HepG2 (cell line): ENCODE results near the gene CBX2. TPM values are rescaled to one million over a fixed set of nuclear protein-coding genes. Genes with fewer than 3 reads are reported as not detected.
A peak's percentile ranks its signal among the peaks of the same experiment; 100 is the strongest.

Source experiments
- CBX2 ChIP-seq, 2 experiments: fragments of 200-600 bp in 1 of 2; sonication (generic); formaldehyde crosslinking in 1 of 2; IDR thresholded peaks; 2 replicates each; pipeline versions ENCODE4 v1.7.0 to v1.8.1; 2018 to 2022; ENCODE audit warnings: low read depth in 2 of 2, low read length in 1 of 2, mild to moderate bottlenecking in 1 of 2, missing genetic modification reagents in 1 of 2
- CREBL2 ChIP-seq: sonication (generic); formaldehyde crosslinking; IDR thresholded peaks from 2 replicates; pipeline ENCODE4 v1.8.1; 2023; ENCODE audit warnings: missing genetic modification reagents, mild to moderate bottlenecking, borderline replicate concordance
- EED ChIP-seq: sonication (generic); formaldehyde crosslinking; IDR thresholded peaks from 2 replicates; pipeline ENCODE4 v1.5.0; 2020; ENCODE audit warnings: mild to moderate bottlenecking, missing genetic modification reagents
- ELK4 ChIP-seq: sonication (generic); formaldehyde crosslinking; IDR thresholded peaks from 2 replicates; pipeline ENCODE4 v1.9.0; 2021; ENCODE audit warnings: missing genetic modification reagents, borderline replicate concordance
- FLYWCH1 ChIP-seq: sonication (generic); formaldehyde crosslinking; IDR thresholded peaks from 2 replicates; pipeline ENCODE4 v1.8.1; 2023; ENCODE audit warnings: mild to moderate bottlenecking, missing genetic modification reagents
- FOXP4 ChIP-seq: sonication (generic); formaldehyde crosslinking; IDR thresholded peaks from 2 replicates; pipeline ENCODE4 v1.4.0; 2020; ENCODE audit warnings: missing genetic modification reagents
- HMG20A ChIP-seq: IDR thresholded peaks from 2 replicates; pipeline ENCODE4 v1.6.1; 2016; ENCODE audit warnings: borderline replicate concordance
- HNF4A ChIP-seq: sonication (generic); formaldehyde crosslinking; IDR thresholded peaks from 2 replicates; pipeline ENCODE4 v1.4.0; 2020; ENCODE audit warnings: missing genetic modification reagents
- IKZF5 ChIP-seq: IDR thresholded peaks from 2 replicates; pipeline ENCODE4 v1.6.1; 2018; ENCODE audit warnings: missing genetic modification reagents, mild to moderate bottlenecking, missing compliant biosample characterization
- KLF9 ChIP-seq: IDR thresholded peaks from 2 replicates; pipeline ENCODE4 v1.6.1; 2016; ENCODE audit warnings: low read depth
- MEF2D ChIP-seq: sonication (generic); formaldehyde crosslinking; IDR thresholded peaks from 2 replicates; pipeline ENCODE4 v1.5.1; 2020; ENCODE audit warnings: mild to moderate bottlenecking, missing genetic modification reagents
- TFDP1 ChIP-seq: IDR thresholded peaks from 2 replicates; pipeline ENCODE4 v1.6.1; 2016; ENCODE audit warnings: missing compliant biosample characterization, missing genetic modification reagents, borderline replicate concordance
- THAP11 ChIP-seq: IDR thresholded peaks from 2 replicates; pipeline ENCODE4 v1.6.1; 2016; ENCODE audit warnings: missing biosample characterization, missing genetic modification reagents
- ZFP1 ChIP-seq: IDR thresholded peaks from 2 replicates; pipeline ENCODE4 v1.6.1; 2016
- ZNF337 ChIP-seq: sonication (generic); formaldehyde crosslinking; IDR thresholded peaks from 2 replicates; pipeline ENCODE4 v1.5.1; 2020; ENCODE audit warnings: missing genetic modification reagents, low read depth, mild to moderate bottlenecking, borderline replicate concordance
- ZNF343 ChIP-seq: sonication (generic); formaldehyde crosslinking; IDR thresholded peaks from 2 replicates; pipeline ENCODE4 v1.4.0; 2020; ENCODE audit warnings: mild to moderate bottlenecking, missing genetic modification reagents
- ZNF460 ChIP-seq: sonication (generic); formaldehyde crosslinking; IDR thresholded peaks from 2 replicates; pipeline ENCODE4 v1.5.1; 2020; ENCODE audit warnings: missing genetic modification reagents, mild to moderate bottlenecking, borderline replicate concordance
- ZNF510 ChIP-seq: sonication (generic); formaldehyde crosslinking; IDR thresholded peaks from 2 replicates; pipeline ENCODE4 v1.4.0; 2020; ENCODE audit warnings: low read depth, mild to moderate bottlenecking, missing genetic modification reagents
- ZNF577 ChIP-seq: sonication (generic); formaldehyde crosslinking; IDR thresholded peaks from 2 replicates; pipeline ENCODE4 v1.4.0; 2020; ENCODE audit warnings: mild to moderate bottlenecking, low read depth, missing genetic modification reagents, borderline replicate concordance
- ZNF770 ChIP-seq: sonication (generic); formaldehyde crosslinking; IDR thresholded peaks from 2 replicates; pipeline ENCODE4 v1.5.0; 2020; ENCODE audit warnings: mild to moderate bottlenecking, missing genetic modification reagents
- polyA plus RNA-seq, 8 experiments: library from polyadenylated mRNA; depleted of rRNA in 3 of 8; stranded (reverse) in 7 of 8; unstranded in 1 of 8; fragments of >200 nt; fragmentation: Illumina TruSeq in 4 of 8; extraction: Trizol in 4 of 8; gene quantifications; 2 replicates each; pipeline versions ENCODE4 v1.2.1 to v1.2.3, GENCODE V29; 2011 to 2016; ENCODE audit warnings: low read depth in 4 of 8, missing spikeins in 1 of 8, mixed read lengths in 1 of 8; ENCODE audit not compliant: insufficient read depth in 1 of 8
- total RNA-seq, 5 experiments: library from RNA; depleted of rRNA; stranded (reverse); fragments of >200 nt; fragmentation: Illumina TruSeq; extraction: Trizol; gene quantifications; 2 replicates each; pipeline ENCODE4 v1.2.3, GENCODE V29; 2016; ENCODE audit warnings: low read depth in 1 of 5

The CBX2 gene
- total and polyA plus RNA-seq, 2 of the 13 experiments (the other 11 are each of a cell fraction or from before 2014, with no cell fraction given), result 14.5 to 31.1 TPM

GRCh38 chr17:79808763-79809529 is 31.0 kb downstream of the CBX2 start (continued):
- no peak for TF ChIP-seq ZNF770 (CRISPR knock-in tag)
- no peak for TF ChIP-seq ELK4 (CRISPR knock-in tag)
- TF ChIP-seq ZNF337, result no peak
- TF ChIP-seq TFDP1 (CRISPR knock-in tag), result peak; percentile 35; the same call in 1 of the 2 replicates
- no peak; the same call in 1 of the 2 replicates for TF ChIP-seq IKZF5 (CRISPR knock-in tag)
- TF ChIP-seq CBX2 (IDR thresholded peaks at IDR 0.05; ENCODE audit: low read depth, low read length), result 0 out of 2 replicates have a peak, but pooled peaks have one; percentile 8
- TF ChIP-seq CBX2 (CRISPR knock-in tag; IDR thresholded peaks at IDR 0.05; ENCODE audit: low read depth), result peak; percentile 46; the same call in 1 of the 2 replicates
- TF ChIP-seq HMG20A (CRISPR knock-in tag), result no peak; the same call in 1 of the 2 replicates
- no peak for TF ChIP-seq KLF9 (CRISPR knock-in tag)
- TF ChIP-seq ZNF343 (CRISPR knock-in tag), result no peak
- no peak for TF ChIP-seq HNF4A (CRISPR knock-in tag)
- TF ChIP-seq THAP11 (CRISPR knock-in tag), result peak; percentile 59
- TF ChIP-seq FOXP4, result no peak
- no peak for TF ChIP-seq ZNF460
- no peak for TF ChIP-seq MEF2D (CRISPR knock-in tag)
- 0 out of 2 replicates have a peak, but pooled peaks have one; percentile 32 for TF ChIP-seq ZNF510 (CRISPR knock-in tag)
- TF ChIP-seq CREBL2 (CRISPR knock-in tag), result no peak
- TF ChIP-seq ZFP1 (CRISPR knock-in tag), result 0 out of 2 replicates have a peak, but pooled peaks have one; percentile 33
- TF ChIP-seq ZNF577 (CRISPR knock-in tag), result no peak
- no peak for TF ChIP-seq FLYWCH1 (CRISPR knock-in tag)
- no peak for TF ChIP-seq EED
